ENCODE measurements around the gene EVI5L. TPM values are rescaled to one million over a fixed set of nuclear protein-coding genes. Genes with fewer than 3 reads are reported as not detected.
"Not testable (repeated sequence)": the region's sequence is repeated elsewhere in the genome, so short reads cannot be mapped to it uniquely, and the experiment has no call there.

EVI5L gene
- total and polyA plus RNA-seq, 9 donors, result 5.1 to 15.9 (median 10.9) TPM

DNA sequence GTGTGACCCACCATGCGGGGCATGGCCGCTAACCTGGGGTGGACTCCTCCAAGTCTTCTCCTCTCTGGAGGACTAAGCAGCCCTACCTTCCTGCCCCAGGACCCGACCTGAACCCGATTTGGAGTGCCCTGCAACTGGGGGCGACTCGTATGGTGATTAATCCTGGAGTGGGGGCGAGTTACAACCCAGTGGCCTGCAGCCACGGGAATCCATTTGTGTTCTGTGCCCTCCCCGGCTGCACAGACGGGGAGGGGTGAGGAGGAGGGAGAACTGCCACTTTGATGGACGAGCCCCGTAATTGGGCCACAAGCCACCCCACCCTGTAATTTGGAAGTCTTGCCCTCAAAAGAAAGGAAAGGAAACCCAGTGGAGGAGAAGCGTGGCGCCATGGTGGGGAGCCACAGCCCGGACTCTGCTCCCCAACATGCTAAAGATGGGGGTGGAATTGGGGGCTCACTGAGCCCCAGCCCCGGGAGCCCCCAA is 26.1 kb downstream of the EVI5L start:
- TF ChIP-seq EP300 (IDR thresholded peaks at IDR 0.05) (no peak), POLR2A (IDR thresholded peaks at IDR 0.05) (no peak)
- TF ChIP-seq, protein P1, sequence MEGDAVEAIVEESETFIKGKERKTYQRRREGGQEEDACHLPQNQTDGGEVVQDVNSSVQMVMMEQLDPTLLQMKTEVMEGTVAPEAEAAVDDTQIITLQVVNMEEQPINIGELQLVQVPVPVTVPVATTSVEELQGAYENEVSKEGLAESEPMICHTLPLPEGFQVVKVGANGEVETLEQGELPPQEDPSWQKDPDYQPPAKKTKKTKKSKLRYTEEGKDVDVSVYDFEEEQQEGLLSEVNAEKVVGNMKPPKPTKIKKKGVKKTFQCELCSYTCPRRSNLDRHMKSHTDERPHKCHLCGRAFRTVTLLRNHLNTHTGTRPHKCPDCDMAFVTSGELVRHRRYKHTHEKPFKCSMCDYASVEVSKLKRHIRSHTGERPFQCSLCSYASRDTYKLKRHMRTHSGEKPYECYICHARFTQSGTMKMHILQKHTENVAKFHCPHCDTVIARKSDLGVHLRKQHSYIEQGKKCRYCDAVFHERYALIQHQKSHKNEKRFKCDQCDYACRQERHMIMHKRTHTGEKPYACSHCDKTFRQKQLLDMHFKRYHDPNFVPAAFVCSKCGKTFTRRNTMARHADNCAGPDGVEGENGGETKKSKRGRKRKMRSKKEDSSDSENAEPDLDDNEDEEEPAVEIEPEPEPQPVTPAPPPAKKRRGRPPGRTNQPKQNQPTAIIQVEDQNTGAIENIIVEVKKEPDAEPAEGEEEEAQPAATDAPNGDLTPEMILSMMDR (IDR thresholded peaks at IDR 0.05), result no peak
- Histone ChIP-seq H3K27me3 (no peaks in the 10 kb centered on the region), H3K4me1 (ENCODE audit: insufficient read depth) (peaks cover 4% of the 10 kb centered on the region), H3K36me3 (no peaks in the 10 kb centered on the region), H3K9me3 (no peaks in the 10 kb centered on the region), H3K4me3 (no peak overlapping the region), H3K27ac (no peak overlapping the region)
- WGBS, 3 donors, result 90 to 94% (median 91%) methylated on average over 16 of the region's 16 CpGs
- intact Hi-C loops (cut with DNase I), result no loop called here
- no peak for DNase-seq

DNA sequence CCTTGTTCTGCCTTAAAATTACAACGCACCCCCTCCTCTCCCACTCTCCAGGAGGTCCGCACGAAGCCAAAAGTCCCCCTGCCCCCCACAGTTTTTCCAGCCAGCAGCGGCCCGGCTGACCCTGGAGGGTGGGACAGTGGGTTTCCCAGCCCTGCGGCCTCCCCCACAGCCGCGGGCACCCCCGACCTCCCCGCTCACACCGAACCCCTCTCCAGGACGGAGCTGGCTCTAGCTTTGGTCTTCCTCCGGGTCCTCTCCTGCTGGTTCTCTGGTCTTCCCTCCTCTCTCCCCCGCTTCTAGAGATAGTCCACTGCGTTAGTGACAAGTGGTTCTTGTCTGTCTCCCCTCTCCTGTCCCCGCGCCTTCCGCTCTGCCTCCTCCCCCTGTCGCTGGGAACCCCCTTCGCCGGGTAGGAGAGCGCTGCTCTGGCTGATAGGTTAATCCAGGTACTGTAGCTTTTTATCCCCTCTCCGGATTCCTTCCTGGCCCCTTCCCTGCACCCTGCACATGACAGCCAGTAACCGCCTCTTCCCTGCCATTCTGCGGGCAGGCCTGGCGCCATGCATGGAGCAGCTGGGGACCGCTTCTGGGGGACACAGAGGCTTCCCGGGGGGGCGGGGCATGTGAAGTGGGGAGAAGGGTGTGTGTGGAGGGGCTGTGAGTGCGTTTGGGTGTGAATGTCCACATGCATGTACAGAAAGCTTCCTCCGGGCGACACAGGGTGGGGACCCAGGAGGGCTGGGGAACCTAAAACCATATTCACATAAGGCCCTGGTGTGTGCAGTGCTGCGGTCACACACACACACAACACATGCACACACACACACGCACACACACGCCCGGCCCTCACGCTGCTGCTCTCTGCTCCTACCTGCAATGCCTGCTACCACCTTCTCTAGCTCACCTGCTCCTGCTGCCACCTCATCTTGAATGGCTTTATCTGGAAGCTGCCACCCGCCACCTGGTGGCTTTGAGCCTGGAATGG is 27.0 kb downstream of the EVI5L start:
- H3K36me3 ChIP-seq, result no peaks in the 10 kb centered on the region

DNA sequence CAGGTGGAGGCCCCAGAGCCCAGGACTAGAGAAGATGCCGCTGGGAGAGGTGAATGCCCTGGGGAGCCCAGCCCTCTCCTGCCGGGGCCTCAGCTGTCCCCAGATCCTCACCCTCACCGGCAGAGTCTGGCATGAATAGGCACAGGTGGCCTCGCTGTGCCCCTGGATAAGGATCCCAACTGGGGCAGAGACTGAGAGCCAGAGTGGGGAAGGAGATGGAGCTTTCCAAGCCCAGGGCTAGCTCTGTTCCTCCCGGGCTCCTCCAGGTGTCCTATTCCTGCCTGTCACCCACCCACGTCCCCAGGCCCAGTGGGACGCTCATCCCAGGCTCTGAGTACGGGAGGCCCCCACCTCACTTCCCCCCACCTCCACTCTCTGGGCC is 27.7 kb downstream of the EVI5L start:
- TF ChIP-seq EP300 (IDR thresholded peaks at IDR 0.05), result no peak
- TF ChIP-seq, protein P1 (IDR thresholded peaks at IDR 0.05), result no peak
- TF ChIP-seq POLR2A (IDR thresholded peaks at IDR 0.05), result no peak
- no peaks in the 10 kb centered on the region for H3K27me3 ChIP-seq
- DNase-seq, result no peak
- H3K4me1 ChIP-seq (ENCODE audit: insufficient read depth), result peaks cover 12% of the 10 kb centered on the region
- no peaks in the 10 kb centered on the region for H3K36me3 ChIP-seq
- no peak overlapping the region for H3K27ac ChIP-seq
- no peaks in the 10 kb centered on the region for H3K9me3 ChIP-seq
- no peak overlapping the region for H3K4me3 ChIP-seq
- WGBS, 3 donors, result 86 to 90% (median 89%) methylated on average over 4 to 8 of the region's 8 CpGs
- intact Hi-C loops (cut with DNase I), result no loop called here

More for the DNA sequence above, 27.0 kb downstream of the EVI5L start:
- Histone ChIP-seq H3K4me1 (ENCODE audit: insufficient read depth) (peaks cover 9% of the 10 kb centered on the region), H3K27me3 (no peaks in the 10 kb centered on the region), H3K4me3 (no peak overlapping the region), H3K9me3 (no peaks in the 10 kb centered on the region), H3K27ac (no peak overlapping the region)
- WGBS, 3 donors, result 85 to 87% (median 85%) methylated on average over 37 to 38 of the region's 38 CpGs
- intact Hi-C loops (cut with DNase I), result no loop called here
- no peak for DNase-seq
- TF ChIP-seq EP300 (IDR thresholded peaks at IDR 0.05) (no peak), POLR2A (IDR thresholded peaks at IDR 0.05) (no peak)
- TF ChIP-seq, protein P1 (IDR thresholded peaks at IDR 0.05), result no peak

DNA sequence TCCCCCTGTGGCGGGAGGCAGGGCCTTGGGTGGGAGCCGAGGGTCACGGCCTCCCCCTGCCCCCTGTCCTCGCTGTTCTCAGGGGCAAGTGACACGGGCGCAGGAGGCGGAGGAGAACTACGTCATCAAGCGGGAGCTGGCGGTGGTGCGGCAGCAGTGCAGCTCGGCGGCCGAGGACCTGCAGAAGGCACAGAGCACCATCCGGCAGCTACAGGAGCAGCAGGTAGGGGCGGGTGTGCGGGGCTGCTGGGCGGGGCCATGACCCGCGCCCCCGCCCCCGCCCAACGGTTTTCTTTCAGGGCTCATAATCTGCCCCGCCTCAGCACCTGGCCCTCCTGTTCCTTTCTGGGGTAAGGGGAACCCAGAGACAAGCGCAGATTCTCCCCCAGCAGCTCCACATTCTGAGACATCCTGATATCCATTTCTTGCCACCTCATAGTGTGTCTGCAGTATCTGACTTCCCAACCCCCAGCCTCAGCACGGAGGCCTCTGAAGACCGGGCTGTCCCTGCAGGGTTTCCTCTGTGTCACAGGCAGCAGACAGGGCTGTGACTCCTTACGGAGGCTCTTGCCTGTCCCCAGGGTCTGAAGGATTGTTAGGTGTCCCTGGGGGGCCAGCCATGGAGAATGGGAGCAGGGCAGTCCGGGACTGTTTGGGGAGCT is 28.2 kb downstream of the EVI5L start:
- no peaks in the 10 kb centered on the region for H3K27me3 ChIP-seq
- intact Hi-C loops (cut with DNase I), result no loop called here
- peak in 1 of 5 donors; percentile 20 for DNase-seq
- no peaks in the 10 kb centered on the region for H3K36me3 ChIP-seq
- no peaks in the 10 kb centered on the region for H3K9me3 ChIP-seq
- TF ChIP-seq POLR2A (IDR thresholded peaks at IDR 0.05), result no peak
- no peak for TF ChIP-seq EP300 (IDR thresholded peaks at IDR 0.05)
- TF ChIP-seq, protein P1 (IDR thresholded peaks at IDR 0.05), result no peak
- no peak overlapping the region for H3K27ac ChIP-seq
- no peak overlapping the region for H3K4me3 ChIP-seq
- H3K4me1 ChIP-seq (ENCODE audit: insufficient read depth), result peaks cover 10% of the 10 kb centered on the region
- WGBS, 3 donors, result 75 to 80% (median 77%) methylated on average over 27 to 29 of the region's 29 CpGs

DNA sequence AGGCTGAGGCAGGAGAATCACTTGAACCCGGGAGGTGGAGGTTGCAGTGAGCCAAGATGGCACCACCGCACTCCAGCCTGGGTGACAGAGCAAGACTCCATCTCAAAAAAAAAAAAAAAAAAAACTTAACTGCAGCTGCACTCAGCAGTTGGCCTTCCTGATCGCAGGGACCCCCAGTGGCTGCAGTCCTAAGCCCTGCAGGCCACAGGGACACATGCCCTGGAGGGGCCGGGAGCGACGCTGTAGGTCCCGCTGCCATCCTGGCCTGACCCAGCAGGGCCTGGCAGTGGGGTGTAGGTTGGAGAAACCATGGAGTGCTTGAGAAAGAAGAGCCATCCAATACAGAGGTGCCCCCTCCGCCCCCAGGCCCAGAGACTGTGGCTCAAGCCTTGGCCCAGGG is 29.1 kb downstream of the EVI5L start:
- 97 to 98% (median 98%) methylated on average over 8 of the region's 8 CpGs for WGBS, 3 donors
- H3K4me1 ChIP-seq (ENCODE audit: insufficient read depth); DNase-seq; intact Hi-C loops (cut with DNase I); H3K9me3 ChIP-seq; H3K27me3 ChIP-seq; H3K4me3 ChIP-seq; H3K36me3 ChIP-seq; H3K27ac ChIP-seq: not testable (repeated sequence)
